A673 (cell line): ENCODE results near the gene CAPZA2.

Experiments
- EZH2 ChIP-seq: fragments of 200-600 bp; sonication (generic); IDR thresholded peaks from 2 replicates; pipeline ENCODE4 v1.6.1; 2017; ENCODE audit warnings: borderline replicate concordance, low read depth, mild to moderate bottlenecking, mixed read lengths, antibody characterized with exemption, low read length; ENCODE audit not compliant: poor library complexity, severe bottlenecking
- TF ChIP-seq, protein P1 (sequence below): fragments of 300-800, 200-600 bp; sonication (generic); conservative IDR thresholded peaks from 2 replicates; pipeline ENCODE4 v1.5.1; 2017; ENCODE audit warnings: low read depth, mild to moderate bottlenecking, antibody characterized with exemption, low read length, moderate library complexity, mixed read lengths

DNA sequence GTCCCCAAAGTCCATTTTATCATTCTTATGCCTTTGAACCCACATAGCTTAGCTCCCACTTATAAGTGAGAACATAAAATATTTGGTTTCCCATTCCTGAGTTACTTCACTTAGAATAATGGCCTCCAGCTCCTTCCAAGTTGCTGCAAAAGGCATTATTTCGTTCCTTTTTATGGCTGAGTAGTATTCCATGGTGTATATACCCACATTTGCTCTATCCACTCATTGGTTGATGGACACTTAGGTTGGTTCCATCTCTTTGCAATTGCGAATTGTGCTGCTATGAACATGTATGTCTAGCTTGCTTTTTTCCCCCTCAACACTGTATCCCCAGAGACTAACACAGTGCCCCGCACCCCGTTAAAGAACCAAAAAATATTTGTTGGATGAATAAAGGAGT lies 670 bp upstream of the CAPZA2 start:
- TF ChIP-seq, protein P1, sequence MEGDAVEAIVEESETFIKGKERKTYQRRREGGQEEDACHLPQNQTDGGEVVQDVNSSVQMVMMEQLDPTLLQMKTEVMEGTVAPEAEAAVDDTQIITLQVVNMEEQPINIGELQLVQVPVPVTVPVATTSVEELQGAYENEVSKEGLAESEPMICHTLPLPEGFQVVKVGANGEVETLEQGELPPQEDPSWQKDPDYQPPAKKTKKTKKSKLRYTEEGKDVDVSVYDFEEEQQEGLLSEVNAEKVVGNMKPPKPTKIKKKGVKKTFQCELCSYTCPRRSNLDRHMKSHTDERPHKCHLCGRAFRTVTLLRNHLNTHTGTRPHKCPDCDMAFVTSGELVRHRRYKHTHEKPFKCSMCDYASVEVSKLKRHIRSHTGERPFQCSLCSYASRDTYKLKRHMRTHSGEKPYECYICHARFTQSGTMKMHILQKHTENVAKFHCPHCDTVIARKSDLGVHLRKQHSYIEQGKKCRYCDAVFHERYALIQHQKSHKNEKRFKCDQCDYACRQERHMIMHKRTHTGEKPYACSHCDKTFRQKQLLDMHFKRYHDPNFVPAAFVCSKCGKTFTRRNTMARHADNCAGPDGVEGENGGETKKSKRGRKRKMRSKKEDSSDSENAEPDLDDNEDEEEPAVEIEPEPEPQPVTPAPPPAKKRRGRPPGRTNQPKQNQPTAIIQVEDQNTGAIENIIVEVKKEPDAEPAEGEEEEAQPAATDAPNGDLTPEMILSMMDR: no peak
- no peak for TF ChIP-seq EZH2
